ENCODE measurements around the gene LHPP. TPM values are rescaled to one million over a fixed set of nuclear protein-coding genes. Genes with fewer than 3 reads are reported as not detected.

Gene LHPP
- total and polyA plus RNA-seq, 2 experiments from 2014 or later: 19.1 to 40.6 TPM

DNA sequence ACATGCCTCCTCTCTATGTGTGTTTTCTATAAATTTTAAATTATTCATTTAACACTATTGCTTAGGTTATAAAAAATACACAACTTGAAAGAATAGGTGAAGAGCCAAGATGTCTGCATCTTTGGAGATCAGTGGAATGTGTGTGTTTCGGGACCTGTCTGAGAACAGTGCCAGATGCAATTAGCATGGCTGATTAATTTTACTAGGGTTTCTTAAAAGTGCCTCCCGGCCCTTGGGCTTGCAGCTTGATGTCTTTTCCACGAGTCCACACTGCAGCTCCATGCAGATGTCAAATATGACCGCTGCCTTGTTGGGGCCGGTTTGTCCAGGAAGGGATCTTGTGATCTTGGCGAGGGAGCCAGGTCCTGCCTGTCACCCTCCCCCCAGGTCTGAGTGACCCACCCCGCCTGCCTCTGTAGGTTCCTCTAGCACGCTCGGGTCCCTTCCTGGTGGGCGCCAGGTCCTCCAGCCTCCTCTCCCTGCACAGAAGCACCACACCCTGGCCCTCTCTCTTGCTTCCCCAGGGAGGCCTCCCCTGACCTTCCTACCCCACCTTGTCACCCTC, 20.7 kb downstream of the LHPP start:
- no peak for DNase-seq (ENCODE audit: low read depth in 1 of 2, low spot score in 1 of 2)
- Histone ChIP-seq H3K4me1 (ENCODE audit: low read depth) (no peaks in the 10 kb centered on the region), H3K4me3 (no peak overlapping the region), H3K27me3 (no peaks in the 10 kb centered on the region), H3K27ac (no peak overlapping the region), H3K9me3 (ENCODE audit: low read depth) (no peaks in the 10 kb centered on the region), H3K36me3 (no peaks in the 10 kb centered on the region)
- TF ChIP-seq CTCF (IDR thresholded peaks at IDR 0.05; ENCODE audit: low read depth, low read length): no peak

GRCh38 chr10:124482876-124483275, 21.3 kb downstream of the LHPP start:
- Histone ChIP-seq H3K36me3 (no peaks in the 10 kb centered on the region), H3K27ac (no peak overlapping the region), H3K27me3 (no peaks in the 10 kb centered on the region), H3K4me1 (ENCODE audit: low read depth) (no peaks in the 10 kb centered on the region), H3K4me3 (no peak overlapping the region), H3K9me3 (ENCODE audit: low read depth) (no peaks in the 10 kb centered on the region)
- no peak for TF ChIP-seq CTCF (IDR thresholded peaks at IDR 0.05; ENCODE audit: low read depth, low read length)
- DNase-seq (ENCODE audit: low read depth in 1 of 2, low spot score in 1 of 2): no peak

- Histone ChIP-seq H3K27me3 (no peaks in the 10 kb centered on the region), H3K4me3 (no peak overlapping the region), H3K27ac (no peak overlapping the region), H3K4me1 (ENCODE audit: low read depth) (no peaks in the 10 kb centered on the region), H3K36me3 (no peaks in the 10 kb centered on the region), H3K9me3 (ENCODE audit: low read depth) (no peaks in the 10 kb centered on the region)
- DNase-seq (ENCODE audit: low read depth in 1 of 2, low spot score in 1 of 2): no peak
- no peak for TF ChIP-seq CTCF (IDR thresholded peaks at IDR 0.05; ENCODE audit: low read depth, low read length)
Measured at GRCh38 chr10:124484031-124484430, 22.4 kb downstream of the LHPP start.

- H3K36me3 ChIP-seq: no peaks in the 10 kb centered on the region
- no peak for TF ChIP-seq CTCF (IDR thresholded peaks at IDR 0.05; ENCODE audit: low read depth, low read length)
- H3K27ac ChIP-seq: no peak overlapping the region
- no peaks in the 10 kb centered on the region for H3K27me3 ChIP-seq
- H3K9me3 ChIP-seq (ENCODE audit: low read depth): no peaks in the 10 kb centered on the region
- no peak overlapping the region for H3K4me3 ChIP-seq
- no peak for DNase-seq (ENCODE audit: low read depth in 1 of 2, low spot score in 1 of 2)
- H3K4me1 ChIP-seq (ENCODE audit: low read depth): no peaks in the 10 kb centered on the region
Measured at GRCh38 chr10:124484661-124485060, 23.0 kb downstream of the LHPP start.

DNA sequence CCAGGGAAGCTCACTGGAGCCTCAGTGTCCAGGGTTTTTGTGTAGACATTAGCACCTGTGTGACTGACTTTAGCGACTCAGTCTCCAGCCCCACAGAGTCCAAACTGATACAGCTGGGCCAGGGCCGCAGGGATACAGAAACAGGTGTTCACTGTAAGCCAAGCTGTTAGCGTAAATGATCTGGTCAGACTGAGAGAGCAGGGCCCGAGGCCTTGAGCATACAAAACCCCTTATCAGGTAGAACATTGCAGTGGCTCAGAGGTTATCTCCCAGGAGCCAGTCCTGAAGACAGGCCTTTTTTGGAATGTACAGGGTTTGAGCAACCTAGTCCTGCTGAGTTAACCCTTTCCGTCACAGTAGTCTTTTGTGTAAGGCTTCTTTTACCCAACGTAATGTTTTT, 25.0 kb downstream of the LHPP start:
- no peaks in the 10 kb centered on the region for H3K9me3 ChIP-seq (ENCODE audit: low read depth)
- H3K27ac ChIP-seq: no peak overlapping the region
- H3K27me3 ChIP-seq: no peaks in the 10 kb centered on the region
- no peaks in the 10 kb centered on the region for H3K4me1 ChIP-seq (ENCODE audit: low read depth)
- no peaks in the 10 kb centered on the region for H3K36me3 ChIP-seq
- TF ChIP-seq CTCF (IDR thresholded peaks at IDR 0.05; ENCODE audit: low read depth, low read length): no peak
- DNase-seq (ENCODE audit: low read depth in 1 of 2, low spot score in 1 of 2): no peak
- H3K4me3 ChIP-seq: no peak overlapping the region

- Histone ChIP-seq H3K4me1 (ENCODE audit: low read depth) (peaks cover 13% of the 10 kb centered on the region), H3K27ac (no peak overlapping the region), H3K36me3 (no peaks in the 10 kb centered on the region), H3K9me3 (ENCODE audit: low read depth) (no peaks in the 10 kb centered on the region), H3K27me3 (no peaks in the 10 kb centered on the region), H3K4me3 (no peak overlapping the region)
- DNase-seq (ENCODE audit: low read depth in 1 of 2, low spot score in 1 of 2): no peak
- no peak for TF ChIP-seq CTCF (IDR thresholded peaks at IDR 0.05; ENCODE audit: low read depth, low read length)
Measured at GRCh38 chr10:124491105-124491504, 29.5 kb downstream of the LHPP start.
